H9 (cell line): ENCODE measurements around the gene PLA2G4E. TPM values are rescaled to one million over a fixed set of nuclear protein-coding genes. Genes with fewer than 3 reads are reported as not detected.

Experiments used
- DNase-seq: peaks from one replicate; pipeline ENCODE4 v3.0.0-alpha.2; 2017
- H2AFZ ChIP-seq: one replicate; pipeline ENCODE4 v1.6.1; 2013; ENCODE audit warnings: mild to moderate bottlenecking, low read length, control low read depth, moderate library complexity
- H2AK5ac ChIP-seq: 2 replicates; pipeline ENCODE4 v1.6.1; 2013; ENCODE audit warnings: low read length, control low read depth, mixed read lengths; ENCODE audit not compliant: insufficient read length
- H2BK120ac ChIP-seq: one replicate; pipeline ENCODE4 v1.6.1; 2013; ENCODE audit warnings: low read depth, mild to moderate bottlenecking, low read length, control low read depth, inconsistent platforms; ENCODE audit not compliant: poor library complexity, severe bottlenecking
- H2BK12ac ChIP-seq: 2 replicates; pipeline ENCODE4 v1.6.1; 2013; ENCODE audit warnings: low read length, control low read depth, mixed read lengths, low read depth; ENCODE audit not compliant: insufficient read length
- H2BK15ac ChIP-seq: 2 replicates; pipeline ENCODE4 v1.6.1; 2013; ENCODE audit warnings: low read depth, low read length, control low read depth
- H2BK20ac ChIP-seq: one replicate; pipeline ENCODE4 v1.6.1; 2013; ENCODE audit warnings: low read depth, mild to moderate bottlenecking, low read length, control low read depth, inconsistent platforms; ENCODE audit not compliant: poor library complexity, severe bottlenecking
- H2BK5ac ChIP-seq: 2 replicates; pipeline ENCODE4 v1.6.1; 2013; ENCODE audit warnings: low read length, control low read depth, mixed read lengths; ENCODE audit not compliant: insufficient read length
- H3K14ac ChIP-seq: 2 replicates; pipeline ENCODE4 v1.6.1; 2013; ENCODE audit warnings: low read length, control low read depth; ENCODE audit not compliant: insufficient read depth
- H3K18ac ChIP-seq: 2 replicates; pipeline ENCODE4 v1.6.1; 2013; ENCODE audit warnings: low read depth, mild to moderate bottlenecking, mixed read lengths, low read length, control low read depth; ENCODE audit not compliant: insufficient read length
- H3K23ac ChIP-seq: 2 replicates; pipeline ENCODE4 v1.6.1; 2013; ENCODE audit warnings: low read length, control low read depth, mixed read lengths, low read depth; ENCODE audit not compliant: insufficient read length
- H3K23me2 ChIP-seq: 2 replicates; pipeline ENCODE4 v1.6.1; 2013; ENCODE audit warnings: low read depth, mild to moderate bottlenecking, mixed read lengths, low read length, control low read depth; ENCODE audit not compliant: insufficient read length, poor library complexity, severe bottlenecking
- H3K27ac ChIP-seq: 2 replicates; pipeline ENCODE4 v1.5.1; 2013; ENCODE audit warnings: low read length, control low read depth, mixed read lengths, low read depth; ENCODE audit not compliant: insufficient read length
- H3K27me3 ChIP-seq: 2 replicates; pipeline ENCODE4 v1.6.1; 2013; ENCODE audit warnings: low read length, control low read depth, inconsistent platforms; ENCODE audit not compliant: insufficient read depth
- H3K4ac ChIP-seq: 2 replicates; pipeline ENCODE4 v1.6.1; 2013; ENCODE audit warnings: low read depth, mild to moderate bottlenecking, control low read depth, inconsistent platforms, low read length, moderate library complexity
- H3K4me1 ChIP-seq: 2 replicates; pipeline ENCODE4 v1.6.1; 2013; ENCODE audit warnings: low read length, control low read depth, inconsistent platforms; ENCODE audit not compliant: insufficient read depth
- H3K4me2 ChIP-seq: 2 replicates; pipeline ENCODE4 v1.6.1; 2013; ENCODE audit warnings: low read length, control low read depth, mixed read lengths; ENCODE audit not compliant: insufficient read length, insufficient read depth
- H3K56ac ChIP-seq: 2 replicates; pipeline ENCODE4 v1.6.1; 2013; ENCODE audit warnings: low read depth, mild to moderate bottlenecking, mixed read lengths, low read length, control low read depth; ENCODE audit not compliant: insufficient read length
- H3K79me1 ChIP-seq: 2 replicates; pipeline ENCODE4 v1.6.1; 2013; ENCODE audit warnings: low read depth, mild to moderate bottlenecking, moderate library complexity, low read length, control low read depth, inconsistent platforms; ENCODE audit not compliant: insufficient read depth, poor library complexity, severe bottlenecking
- H3K79me2 ChIP-seq: 2 replicates; pipeline ENCODE4 v1.6.1; 2013; ENCODE audit warnings: low read length, control low read depth, inconsistent platforms; ENCODE audit not compliant: insufficient read depth
- H3K9ac ChIP-seq: 2 replicates; pipeline ENCODE4 v1.6.1; 2013; ENCODE audit warnings: low read length, control low read depth, mixed read lengths; ENCODE audit not compliant: insufficient read length; ENCODE audit errors: extremely low read depth
- H3K9me3 ChIP-seq: one replicate; pipeline ENCODE4 v1.6.1; 2013; ENCODE audit warnings: low read depth, low read length, inconsistent platforms; ENCODE audit not compliant: control insufficient read depth
- H3T11ph ChIP-seq: one replicate; pipeline ENCODE4 v1.6.1; 2013; ENCODE audit warnings: mild to moderate bottlenecking, low read length, control low read depth, inconsistent platforms
- H4K20me1 ChIP-seq: one replicate; pipeline ENCODE4 v1.6.1; 2013; ENCODE audit not compliant: control insufficient read depth, insufficient read length, insufficient read depth
- H4K5ac ChIP-seq: 2 replicates; pipeline ENCODE4 v1.6.1; 2013; ENCODE audit warnings: low read depth, mild to moderate bottlenecking, mixed read lengths, low read length, control low read depth; ENCODE audit not compliant: insufficient read length
- H4K8ac ChIP-seq: replicated peaks from 2 replicates; pipeline ENCODE4 v1.6.1; 2013; ENCODE audit warnings: low read length, control low read depth, mixed read lengths, low read depth; ENCODE audit not compliant: insufficient read length
- H4K91ac ChIP-seq: 2 replicates; pipeline ENCODE4 v1.6.1; 2013; ENCODE audit warnings: low read depth, mild to moderate bottlenecking, moderate library complexity, mixed read lengths, low read length, control low read depth; ENCODE audit not compliant: insufficient read length
- H3K27ac Mint-ChIP-seq, 3 experiments: 2 replicates in 2 of 3; 3 replicates in 1 of 3; pipeline ENCODE4 v1.8.0; 2020 to 2021; ENCODE audit warnings: mixed read lengths in 3 of 3, mild to moderate bottlenecking in 1 of 3, moderate library complexity in 1 of 3
- H3K27me3 Mint-ChIP-seq: 2 replicates; pipeline ENCODE4 v1.8.0; 2021; ENCODE audit warnings: low read depth, mild to moderate bottlenecking, moderate library complexity, mixed read lengths
- H3K36me3 Mint-ChIP-seq, 3 experiments: 2 replicates in 2 of 3; 3 replicates in 1 of 3; pipeline ENCODE4 v1.8.0; 2020 to 2021; ENCODE audit warnings: low read depth in 3 of 3, mixed read lengths in 3 of 3; ENCODE audit not compliant: insufficient read depth in 1 of 3
- H3K4me1 Mint-ChIP-seq, 2 experiments: 2 replicates each; pipeline ENCODE4 v1.8.0; 2020; ENCODE audit warnings: mixed read lengths in 2 of 2
- H3K4me3 Mint-ChIP-seq, 2 experiments: 2 replicates in 1 of 2; 3 replicates in 1 of 2; pipeline ENCODE4 v1.8.0; 2020 to 2021; ENCODE audit warnings: mild to moderate bottlenecking in 2 of 2, mixed read lengths in 2 of 2, moderate library complexity in 1 of 2
- H3K9me3 Mint-ChIP-seq, 2 experiments: 2 replicates in 1 of 2; 3 replicates in 1 of 2; pipeline ENCODE4 v1.8.0; 2020; ENCODE audit warnings: mild to moderate bottlenecking in 2 of 2, mixed read lengths in 2 of 2, moderate library complexity in 1 of 2
- WGBS: extraction: QIAGEN DNeasy Blood & Tissue Kit; methylation state at CpG from one replicate; pipeline ENCODE4 v1.1.7; 2013; ENCODE audit warnings: missing lambda C conversion rate, low lambda C conversion rate, mixed read lengths; ENCODE audit not compliant: insufficient read length; ENCODE audit errors: extremely low coverage; 5-methylcytosine and 5-hydroxymethylcytosine counted together
- total RNA-seq: library from RNA; stranded (reverse); gene quantifications from 2 replicates; pipeline ENCODE4 v1.2.1, GENCODE V29; 2021
- TF ChIP-seq, protein P1 (sequence below): fragments of 200-600 bp; sonication (generic); conservative IDR thresholded peaks from 3 replicates; pipeline ENCODE4 v1.8.0; 2021; ENCODE audit warnings: antibody characterized with exemption, mild to moderate bottlenecking

The PLA2G4E gene
- total RNA-seq, 1 experiment from 2014 or later: not detected

DNA sequence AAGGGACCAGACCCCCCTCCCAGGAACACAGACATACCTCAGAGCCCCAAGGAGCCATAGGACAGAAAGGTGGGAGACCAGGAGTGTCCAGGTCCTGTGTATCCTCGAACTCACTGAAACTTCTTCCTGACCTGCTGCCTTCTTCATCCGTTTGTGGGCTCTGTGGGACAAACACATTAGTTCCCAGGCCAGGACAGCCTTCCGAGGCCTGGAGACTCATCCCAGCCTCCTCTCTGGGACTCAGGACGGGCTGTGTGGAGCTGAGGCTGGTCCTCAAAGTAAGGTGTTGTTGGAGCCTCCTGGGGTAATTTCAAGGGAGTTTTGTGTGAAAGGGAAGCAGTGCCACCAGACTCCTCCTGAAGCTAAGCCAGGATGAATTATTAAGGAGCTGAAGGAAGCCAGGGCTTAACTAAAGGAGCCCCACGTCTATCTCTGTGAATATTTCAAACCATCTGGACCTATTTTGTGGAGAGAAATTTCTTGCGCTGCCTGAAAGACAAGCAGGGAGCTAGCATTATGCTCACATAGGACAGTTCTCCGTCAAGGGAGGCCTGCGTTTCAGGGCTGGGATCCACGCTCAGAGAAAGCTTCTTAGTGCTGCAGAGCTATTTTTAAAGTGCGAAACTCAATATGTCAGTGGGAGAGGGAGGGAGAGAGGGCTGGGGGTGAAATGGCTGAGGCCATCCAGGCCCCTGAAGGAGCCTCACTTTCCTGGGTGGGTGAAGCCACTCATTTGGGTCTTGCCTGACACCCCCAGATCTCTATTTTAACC lies 29.8 kb upstream of the PLA2G4E start:
- no peak overlapping the region for H4K8ac ChIP-seq
- no peak overlapping the region for H3K23ac ChIP-seq
- no peak overlapping the region for H2AFZ ChIP-seq

More for the DNA sequence above, 29.8 kb upstream of the PLA2G4E start:
- no peak overlapping the region for H2BK120ac ChIP-seq
- H3K14ac ChIP-seq: no peak overlapping the region
- no CpG with 5 or more reads among the region's 10 CpGs for WGBS
- H3K4me2 ChIP-seq: no peak overlapping the region
- H4K5ac ChIP-seq: no peak overlapping the region
- H3K4me1 ChIP-seq: no peaks in the 10 kb centered on the region
- Mint-ChIP-seq H3K4me1 (peaks cover 10 to 11% of the 10 kb centered on the region in 2 experiments), H3K4me3 (no peak overlapping the region), H3K36me3 (no peaks in the 10 kb centered on the region), H3K9me3 (no peaks in the 10 kb centered on the region), H3K27ac (no peak overlapping the region; a peak in 1 of 7 replicates), H3K27me3 (peaks cover 3% of the 10 kb centered on the region; the same call in 1 of the 2 replicates)
- H3K56ac ChIP-seq: no peak overlapping the region
- H2AK5ac ChIP-seq: no peak overlapping the region
- no peaks in the 10 kb centered on the region for H3K23me2 ChIP-seq
- no peak overlapping the region for H3K9ac ChIP-seq
- H4K20me1 ChIP-seq: no peaks in the 10 kb centered on the region
- TF ChIP-seq, protein P1, sequence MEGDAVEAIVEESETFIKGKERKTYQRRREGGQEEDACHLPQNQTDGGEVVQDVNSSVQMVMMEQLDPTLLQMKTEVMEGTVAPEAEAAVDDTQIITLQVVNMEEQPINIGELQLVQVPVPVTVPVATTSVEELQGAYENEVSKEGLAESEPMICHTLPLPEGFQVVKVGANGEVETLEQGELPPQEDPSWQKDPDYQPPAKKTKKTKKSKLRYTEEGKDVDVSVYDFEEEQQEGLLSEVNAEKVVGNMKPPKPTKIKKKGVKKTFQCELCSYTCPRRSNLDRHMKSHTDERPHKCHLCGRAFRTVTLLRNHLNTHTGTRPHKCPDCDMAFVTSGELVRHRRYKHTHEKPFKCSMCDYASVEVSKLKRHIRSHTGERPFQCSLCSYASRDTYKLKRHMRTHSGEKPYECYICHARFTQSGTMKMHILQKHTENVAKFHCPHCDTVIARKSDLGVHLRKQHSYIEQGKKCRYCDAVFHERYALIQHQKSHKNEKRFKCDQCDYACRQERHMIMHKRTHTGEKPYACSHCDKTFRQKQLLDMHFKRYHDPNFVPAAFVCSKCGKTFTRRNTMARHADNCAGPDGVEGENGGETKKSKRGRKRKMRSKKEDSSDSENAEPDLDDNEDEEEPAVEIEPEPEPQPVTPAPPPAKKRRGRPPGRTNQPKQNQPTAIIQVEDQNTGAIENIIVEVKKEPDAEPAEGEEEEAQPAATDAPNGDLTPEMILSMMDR: no peak
- H2BK20ac ChIP-seq: no peak overlapping the region
- no peak overlapping the region for H3K27ac ChIP-seq
- H3K9me3 ChIP-seq: no peaks in the 10 kb centered on the region
- no peak for DNase-seq
- H2BK5ac ChIP-seq: no peak overlapping the region
- H3K27me3 ChIP-seq: no peaks in the 10 kb centered on the region
- no peaks in the 10 kb centered on the region for H3K79me1 ChIP-seq
- H2BK12ac ChIP-seq: no peak overlapping the region
- H3T11ph ChIP-seq: no peak overlapping the region
- no peaks in the 10 kb centered on the region for H3K79me2 ChIP-seq
- no peak overlapping the region for H3K4ac ChIP-seq
- no peak overlapping the region for H2BK15ac ChIP-seq
- H4K91ac ChIP-seq: no peak overlapping the region
- no peak overlapping the region for H3K18ac ChIP-seq
